Measurements from ENCODE around the gene GLIPR2. TPM values are rescaled to one million over a fixed set of nuclear protein-coding genes. Genes with fewer than 3 reads are reported as not detected.
"Not testable (repeated sequence)": the region's sequence is repeated elsewhere in the genome, so short reads cannot be mapped to it uniquely, and the experiment has no call there.

Gene GLIPR2
- total RNA-seq, 2 donors from 2014 or later: 11.2 to 11.6 TPM

DNA sequence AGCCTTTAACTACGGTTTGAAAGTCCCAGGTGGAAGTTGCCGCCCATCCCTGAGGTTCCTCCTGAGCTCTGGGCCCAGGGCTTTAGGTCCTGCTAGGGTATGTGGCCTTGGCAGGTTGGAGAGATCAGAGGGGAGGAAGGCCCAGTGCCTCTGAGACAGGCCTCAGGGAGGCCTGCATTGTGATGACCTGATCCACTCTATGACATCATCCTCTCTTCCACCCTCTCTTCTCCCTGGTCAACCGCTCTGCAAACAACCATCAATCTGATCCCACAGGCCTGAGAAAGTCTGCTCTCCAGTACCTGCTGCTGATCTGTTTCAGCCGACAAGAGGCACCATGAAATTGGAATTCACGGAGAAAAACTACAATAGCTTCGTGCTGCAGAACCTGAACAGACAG lies 32.6 kb downstream of the GLIPR2 start, which contains the start of gene CCIN:
Gene CCIN (plus strand): TSS at position 223 of the 400 bp plus-strand sequence. CDS start 115 bp downstream, at position 338.
- TF ChIP-seq, protein P1, sequence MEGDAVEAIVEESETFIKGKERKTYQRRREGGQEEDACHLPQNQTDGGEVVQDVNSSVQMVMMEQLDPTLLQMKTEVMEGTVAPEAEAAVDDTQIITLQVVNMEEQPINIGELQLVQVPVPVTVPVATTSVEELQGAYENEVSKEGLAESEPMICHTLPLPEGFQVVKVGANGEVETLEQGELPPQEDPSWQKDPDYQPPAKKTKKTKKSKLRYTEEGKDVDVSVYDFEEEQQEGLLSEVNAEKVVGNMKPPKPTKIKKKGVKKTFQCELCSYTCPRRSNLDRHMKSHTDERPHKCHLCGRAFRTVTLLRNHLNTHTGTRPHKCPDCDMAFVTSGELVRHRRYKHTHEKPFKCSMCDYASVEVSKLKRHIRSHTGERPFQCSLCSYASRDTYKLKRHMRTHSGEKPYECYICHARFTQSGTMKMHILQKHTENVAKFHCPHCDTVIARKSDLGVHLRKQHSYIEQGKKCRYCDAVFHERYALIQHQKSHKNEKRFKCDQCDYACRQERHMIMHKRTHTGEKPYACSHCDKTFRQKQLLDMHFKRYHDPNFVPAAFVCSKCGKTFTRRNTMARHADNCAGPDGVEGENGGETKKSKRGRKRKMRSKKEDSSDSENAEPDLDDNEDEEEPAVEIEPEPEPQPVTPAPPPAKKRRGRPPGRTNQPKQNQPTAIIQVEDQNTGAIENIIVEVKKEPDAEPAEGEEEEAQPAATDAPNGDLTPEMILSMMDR (IDR thresholded peaks at IDR 0.05): no peak
- Histone ChIP-seq H3K4me3 (no peak within 1 kb of the TSS), H3K36me3 (no peaks in the 10 kb centered on the region), H3K27me3 (no peaks in the 10 kb centered on the region), H3K27ac (no peak within 1 kb of the TSS), H3K9me3 (no peaks in the 10 kb centered on the region), H3K4me1 (peaks cover 0 to 16% of the 10 kb centered on the region in 2 donors)
- no peak for DNase-seq (ENCODE audit: low spot score)

DNA sequence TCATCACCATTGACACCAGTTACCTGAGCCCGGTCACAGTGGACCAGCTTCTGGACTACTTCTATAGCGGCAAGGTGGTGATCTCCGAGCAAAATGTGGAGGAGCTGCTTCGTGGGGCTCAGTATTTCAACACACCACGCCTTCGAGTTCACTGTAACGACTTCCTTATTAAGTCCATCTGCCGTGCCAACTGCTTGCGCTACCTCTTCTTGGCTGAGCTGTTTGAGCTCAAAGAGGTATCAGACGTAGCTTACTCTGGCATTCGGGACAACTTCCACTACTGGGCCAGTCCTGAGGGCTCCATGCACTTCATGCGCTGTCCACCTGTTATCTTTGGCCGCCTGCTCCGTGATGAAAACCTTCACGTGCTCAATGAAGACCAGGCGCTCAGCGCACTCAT lies 33.2 kb downstream of the GLIPR2 start:
- H3K4me1 ChIP-seq: peaks cover 0 to 16% of the 10 kb centered on the region in 2 donors
- H3K9me3 ChIP-seq: no peaks in the 10 kb centered on the region
- no peak overlapping the region for H3K27ac ChIP-seq
- no peaks in the 10 kb centered on the region for H3K27me3 ChIP-seq
- H3K4me3 ChIP-seq: no peak overlapping the region
- DNase-seq (ENCODE audit: low spot score): no peak
- TF ChIP-seq, protein P1 (IDR thresholded peaks at IDR 0.05): no peak
- H3K36me3 ChIP-seq: no peaks in the 10 kb centered on the region

- DNase-seq (ENCODE audit: low spot score): no peak
- no peaks in the 10 kb centered on the region for H3K36me3 ChIP-seq
- H3K27ac ChIP-seq: no peak overlapping the region
- H3K27me3 ChIP-seq: no peaks in the 10 kb centered on the region
- peaks cover 0 to 14% of the 10 kb centered on the region in 2 donors for H3K4me1 ChIP-seq
- TF ChIP-seq, protein P1 (IDR thresholded peaks at IDR 0.05): no peak
- H3K4me3 ChIP-seq: no peak overlapping the region
- H3K9me3 ChIP-seq: no peaks in the 10 kb centered on the region
Measured at GRCh38 chr9:36170531-36170930, 34.0 kb downstream of the GLIPR2 start.

DNA sequence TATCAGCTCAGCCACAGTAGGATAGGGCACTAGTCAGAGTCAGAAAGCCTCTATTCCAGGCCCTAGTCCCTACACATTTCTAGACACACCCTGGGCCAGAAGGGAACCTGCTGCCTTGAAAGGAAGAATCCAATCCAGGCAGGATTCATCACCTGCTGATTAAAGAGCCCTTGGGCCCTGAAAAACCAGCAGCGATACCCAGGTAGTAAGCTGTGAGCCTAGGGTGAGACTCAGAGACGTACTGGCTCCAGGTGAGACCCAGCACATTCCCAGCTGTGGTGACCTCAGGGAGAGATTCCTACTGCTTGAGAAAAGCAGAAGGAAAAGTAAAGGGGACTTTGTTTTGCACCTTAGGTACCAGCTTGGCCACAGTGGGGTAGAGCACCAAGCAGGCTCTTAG lies 37.3 kb downstream of the GLIPR2 start:
- H3K27ac ChIP-seq: no peak overlapping the region
- H3K4me1 ChIP-seq: no peaks in the 10 kb centered on the region
- DNase-seq (ENCODE audit: low spot score): no peak
- H3K9me3 ChIP-seq: no peaks in the 10 kb centered on the region
- no peaks in the 10 kb centered on the region for H3K27me3 ChIP-seq
- H3K36me3 ChIP-seq: no peaks in the 10 kb centered on the region
- TF ChIP-seq, protein P1 (IDR thresholded peaks at IDR 0.05): no peak
- H3K4me3 ChIP-seq: no peak overlapping the region

- H3K36me3 ChIP-seq: no peaks in the 10 kb centered on the region
- no peak for DNase-seq (ENCODE audit: low spot score)
- TF ChIP-seq, protein P1 (IDR thresholded peaks at IDR 0.05): no peak
- H3K27me3 ChIP-seq: no peaks in the 10 kb centered on the region
- no peak overlapping the region for H3K27ac ChIP-seq
- no peak overlapping the region for H3K4me3 ChIP-seq
- H3K9me3 ChIP-seq: no peaks in the 10 kb centered on the region
- no peaks in the 10 kb centered on the region for H3K4me1 ChIP-seq
Measured at GRCh38 chr9:36174271-36174670, 37.7 kb downstream of the GLIPR2 start.

- Histone ChIP-seq H3K27me3 (no peaks in the 10 kb centered on the region), H3K4me3 (no peak overlapping the region), H3K4me1 (no peaks in the 10 kb centered on the region), H3K36me3 (no peaks in the 10 kb centered on the region), H3K9me3 (no peaks in the 10 kb centered on the region), H3K27ac (no peak overlapping the region)
- DNase-seq (ENCODE audit: low spot score): no peak
- TF ChIP-seq, protein P1 (IDR thresholded peaks at IDR 0.05): no peak
Measured at GRCh38 chr9:36174731-36175130, 38.2 kb downstream of the GLIPR2 start.

- not testable (repeated sequence) for H3K36me3 ChIP-seq; H3K27me3 ChIP-seq; H3K4me3 ChIP-seq; DNase-seq (ENCODE audit: low spot score); H3K27ac ChIP-seq; H3K4me1 ChIP-seq; H3K9me3 ChIP-seq
Measured at GRCh38 chr9:36175209-36175608, 38.7 kb downstream of the GLIPR2 start.

DNA sequence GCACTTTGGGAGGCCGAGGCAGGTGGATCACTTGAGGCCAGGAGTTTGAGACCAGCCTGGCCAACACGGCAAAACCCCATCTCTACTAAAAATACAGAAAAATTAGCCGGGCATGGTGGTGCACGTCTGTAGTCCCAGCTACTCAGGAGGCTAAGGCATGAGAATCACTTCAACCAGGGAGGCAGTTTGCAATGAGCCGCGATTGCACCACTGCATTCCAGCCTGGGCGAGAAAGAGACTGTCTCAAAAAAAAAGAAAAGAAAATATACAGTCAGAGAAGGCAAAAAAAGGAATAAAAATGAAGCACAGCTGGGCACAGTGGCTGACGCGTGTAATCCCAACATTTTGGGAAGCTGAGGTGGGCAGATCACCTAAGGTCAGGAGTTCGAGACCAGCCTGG lies 40.0 kb downstream of the GLIPR2 start:
- not testable (repeated sequence) for H3K27me3 ChIP-seq; DNase-seq (ENCODE audit: low spot score); H3K4me1 ChIP-seq; H3K27ac ChIP-seq; H3K4me3 ChIP-seq; H3K9me3 ChIP-seq; H3K36me3 ChIP-seq
